NB4 (cell line): Measurements from ENCODE around the gene SH2D1B.

Experiments
- DNase-seq: peaks from one replicate; pipeline ENCODE4 v3.0.0; 2010; ENCODE audit warnings: low read depth
- H3K4me3 ChIP-seq: one replicate; pipeline ENCODE4 v1.5.1; 2011; ENCODE audit warnings: mild to moderate bottlenecking, low read depth, low read length, moderate library complexity
- MYC ChIP-seq: IDR thresholded peaks from 2 replicates; pipeline ENCODE4 v1.6.1; 2011; ENCODE audit warnings: low read depth, low read length
- POLR2A ChIP-seq: IDR thresholded peaks from 2 replicates; pipeline ENCODE4 v1.6.1; 2011; ENCODE audit warnings: mild to moderate bottlenecking; ENCODE audit not compliant: insufficient read length; ENCODE audit errors: extremely low read depth
- TF ChIP-seq, protein P1 (sequence below): IDR thresholded peaks from one replicate; pipeline ENCODE4 v1.5.1; 2012; ENCODE audit warnings: low read depth, low read length
- TF ChIP-seq, protein P2 (sequence below): IDR thresholded peaks from 2 replicates; pipeline ENCODE4 v1.6.1; 2011; ENCODE audit warnings: low read depth, low read length

SH2D1B gene

DNA sequence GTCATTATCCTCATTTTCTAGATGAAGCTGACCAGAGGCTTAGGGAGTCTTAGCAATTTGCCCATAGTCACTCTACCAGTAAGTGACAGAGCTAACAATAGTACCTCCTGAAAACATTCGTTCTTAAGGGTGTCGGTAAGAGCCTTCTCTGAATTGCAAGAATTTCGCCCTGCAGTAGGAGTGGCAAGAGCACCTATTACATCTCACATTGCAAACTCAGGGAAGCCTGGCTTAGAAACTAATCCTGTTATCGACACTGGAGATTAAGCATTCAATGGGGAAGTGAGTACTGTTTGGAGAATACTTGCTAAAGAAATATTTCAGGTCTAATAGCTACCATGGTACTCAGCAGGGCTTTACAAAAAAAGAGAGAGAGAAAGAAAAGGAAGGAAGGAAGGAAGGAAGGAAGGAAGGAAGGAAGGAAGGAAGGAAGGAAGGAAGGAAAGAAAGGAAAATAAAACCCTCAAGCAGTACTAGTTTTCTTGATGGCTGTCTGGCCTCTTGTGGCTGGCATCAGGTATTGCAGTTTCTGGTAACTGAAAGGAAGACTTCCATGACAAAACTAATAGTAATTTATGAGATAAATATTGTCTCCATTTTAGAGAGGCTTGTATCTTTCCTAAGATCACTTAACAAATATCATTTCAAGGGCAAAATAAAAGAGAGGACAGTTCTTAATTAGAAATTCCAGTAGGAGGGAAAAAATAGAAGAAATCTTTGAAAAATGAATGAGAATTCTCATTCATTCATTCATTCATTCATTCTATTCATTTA lies 20.0 kb downstream of the SH2D1B start:
- TF ChIP-seq MYC (no peak), POLR2A (no peak)
- TF ChIP-seq, protein P1, sequence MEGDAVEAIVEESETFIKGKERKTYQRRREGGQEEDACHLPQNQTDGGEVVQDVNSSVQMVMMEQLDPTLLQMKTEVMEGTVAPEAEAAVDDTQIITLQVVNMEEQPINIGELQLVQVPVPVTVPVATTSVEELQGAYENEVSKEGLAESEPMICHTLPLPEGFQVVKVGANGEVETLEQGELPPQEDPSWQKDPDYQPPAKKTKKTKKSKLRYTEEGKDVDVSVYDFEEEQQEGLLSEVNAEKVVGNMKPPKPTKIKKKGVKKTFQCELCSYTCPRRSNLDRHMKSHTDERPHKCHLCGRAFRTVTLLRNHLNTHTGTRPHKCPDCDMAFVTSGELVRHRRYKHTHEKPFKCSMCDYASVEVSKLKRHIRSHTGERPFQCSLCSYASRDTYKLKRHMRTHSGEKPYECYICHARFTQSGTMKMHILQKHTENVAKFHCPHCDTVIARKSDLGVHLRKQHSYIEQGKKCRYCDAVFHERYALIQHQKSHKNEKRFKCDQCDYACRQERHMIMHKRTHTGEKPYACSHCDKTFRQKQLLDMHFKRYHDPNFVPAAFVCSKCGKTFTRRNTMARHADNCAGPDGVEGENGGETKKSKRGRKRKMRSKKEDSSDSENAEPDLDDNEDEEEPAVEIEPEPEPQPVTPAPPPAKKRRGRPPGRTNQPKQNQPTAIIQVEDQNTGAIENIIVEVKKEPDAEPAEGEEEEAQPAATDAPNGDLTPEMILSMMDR = peak; percentile 73
- TF ChIP-seq, protein P2, sequence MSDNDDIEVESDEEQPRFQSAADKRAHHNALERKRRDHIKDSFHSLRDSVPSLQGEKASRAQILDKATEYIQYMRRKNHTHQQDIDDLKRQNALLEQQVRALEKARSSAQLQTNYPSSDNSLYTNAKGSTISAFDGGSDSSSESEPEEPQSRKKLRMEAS = no peak
- H3K4me3 ChIP-seq = no peak overlapping the region
- peak; percentile 37 for DNase-seq

DNA sequence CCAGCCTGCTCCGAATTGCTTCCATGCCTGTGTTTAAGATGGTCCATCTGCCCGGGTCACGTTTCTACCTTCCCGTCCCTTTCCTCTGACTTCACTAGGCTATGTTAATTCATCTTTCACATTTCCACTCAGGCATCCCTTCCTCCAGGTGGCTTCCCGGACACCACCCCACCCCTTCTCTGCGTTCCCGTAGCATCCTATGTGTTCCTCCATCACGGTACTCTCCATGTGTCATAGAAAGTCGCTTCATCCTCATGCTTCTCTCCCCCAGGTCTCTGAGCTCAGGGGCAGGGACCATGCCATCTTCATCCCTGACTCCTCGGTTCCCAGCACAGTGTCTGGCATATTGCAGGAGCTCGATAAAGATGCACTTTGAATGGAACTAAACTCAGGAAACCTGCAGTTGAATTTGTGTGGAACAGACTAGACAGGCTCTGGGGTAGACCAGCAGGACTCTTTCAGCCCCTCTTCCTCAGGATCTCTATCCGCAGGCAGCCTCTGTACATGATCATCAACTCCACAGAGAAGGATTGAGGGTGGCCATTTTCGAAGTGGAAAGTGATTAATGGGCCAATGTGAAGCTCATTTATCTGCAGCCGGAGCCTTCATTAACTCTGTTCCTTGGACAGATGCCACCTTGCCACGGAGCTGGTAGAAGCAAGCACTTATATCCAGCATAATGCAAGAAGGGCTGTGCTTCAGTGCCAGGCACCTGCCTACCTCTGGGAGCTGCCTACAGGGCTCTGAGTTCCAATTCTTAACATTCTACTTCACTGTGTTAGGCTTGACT lies 21.3 kb downstream of the SH2D1B start:
- no peak overlapping the region for H3K4me3 ChIP-seq
- TF ChIP-seq, protein P2 = no peak
- TF ChIP-seq POLR2A (no peak), MYC (no peak)
- TF ChIP-seq, protein P1 = no peak
- no peak for DNase-seq

DNA sequence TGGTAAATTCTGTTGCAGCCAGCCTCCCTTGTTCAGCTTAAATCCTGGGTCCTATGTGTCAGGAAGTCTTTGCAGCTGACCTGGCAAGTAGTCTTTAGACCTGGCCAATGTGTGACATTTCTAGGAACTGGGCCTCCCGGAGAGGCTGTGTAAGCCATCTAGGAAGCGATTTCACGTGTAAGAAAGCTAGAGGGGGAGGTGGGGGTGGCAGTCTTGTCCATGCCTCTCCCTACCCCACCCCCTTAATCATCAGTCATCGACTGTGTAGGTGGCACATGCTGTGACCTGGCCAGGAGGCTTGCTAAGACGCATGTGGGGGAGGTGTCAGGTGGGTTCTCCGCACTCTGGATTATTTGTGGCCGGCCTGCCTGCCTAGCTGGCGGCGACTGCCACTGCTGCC lies 22.0 kb downstream of the SH2D1B start:
- TF ChIP-seq, protein P2 = no peak
- no peak for TF ChIP-seq POLR2A
- TF ChIP-seq, protein P1 = no peak
- no peak for TF ChIP-seq MYC
- no peak overlapping the region for H3K4me3 ChIP-seq
- no peak for DNase-seq

DNA sequence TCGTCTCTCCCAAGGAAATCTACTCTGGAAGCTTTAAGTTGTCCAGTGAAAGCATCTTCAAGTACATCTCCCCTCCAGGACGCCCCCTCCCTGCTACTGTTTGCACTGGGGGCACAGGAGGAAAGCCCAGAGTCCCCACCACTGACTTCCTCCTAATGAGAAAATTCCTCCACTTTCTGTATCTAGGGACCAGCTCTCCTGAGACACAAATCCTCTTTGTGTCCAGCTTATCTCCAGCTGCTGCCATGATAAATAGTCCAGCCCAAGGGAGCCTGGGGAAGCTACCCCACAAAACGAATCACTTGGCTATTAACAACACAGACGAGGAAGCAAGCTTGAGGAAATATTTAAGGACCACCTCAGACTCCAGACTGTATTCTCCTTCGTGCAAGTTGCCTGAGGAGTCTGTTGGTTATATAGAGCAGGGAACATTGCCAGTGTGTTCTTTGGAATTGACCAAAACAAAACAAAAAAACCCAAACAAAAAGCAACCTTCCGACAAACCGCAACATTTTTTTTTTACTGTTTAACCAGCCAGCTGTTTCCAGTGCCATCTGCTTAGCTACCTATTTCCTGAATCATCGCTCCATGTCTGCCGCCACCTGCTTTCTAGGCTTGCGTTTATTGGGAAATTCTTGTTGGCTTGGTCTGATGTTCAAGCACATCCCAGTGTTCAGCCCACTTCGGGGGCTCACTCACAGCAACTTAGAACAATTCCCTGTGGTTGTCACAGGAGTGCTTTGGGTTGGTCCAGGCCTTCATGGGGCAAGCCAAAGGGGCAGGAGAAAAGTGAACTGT lies 22.7 kb downstream of the SH2D1B start:
- no peak for DNase-seq
- no peak overlapping the region for H3K4me3 ChIP-seq
- no peak for TF ChIP-seq POLR2A
- TF ChIP-seq, protein P1 = no peak
- TF ChIP-seq, protein P2 = no peak
- no peak for TF ChIP-seq MYC

DNA sequence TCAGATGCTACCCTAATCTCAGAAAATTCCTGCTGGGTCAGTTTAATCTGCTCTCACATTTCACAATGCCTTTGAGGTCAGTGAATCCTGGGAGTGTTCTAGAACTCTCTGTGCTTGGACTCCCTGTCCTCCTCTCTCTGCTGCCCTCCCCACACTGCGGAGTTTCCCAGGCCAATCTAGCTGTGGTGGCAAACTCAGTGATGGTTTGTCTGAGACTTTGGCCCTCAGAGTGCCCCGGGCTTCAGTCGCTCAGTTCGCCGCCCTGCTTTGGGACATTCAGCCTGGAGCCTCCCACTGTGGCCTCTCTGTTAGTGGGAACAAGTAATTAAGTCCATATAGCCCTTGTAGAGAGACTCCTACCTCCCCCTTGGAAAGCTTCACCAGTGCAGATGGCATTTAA lies 23.3 kb downstream of the SH2D1B start:
- no peak overlapping the region for H3K4me3 ChIP-seq
- no peak for DNase-seq
- TF ChIP-seq, protein P2 = no peak
- TF ChIP-seq, protein P1 = no peak
- TF ChIP-seq MYC (no peak), POLR2A (no peak)
